Measurements from ENCODE around the gene TSKS.

- TF ChIP-seq CTCF (IDR thresholded peaks at IDR 0.05): no peak
- TF ChIP-seq POLR2A (IDR thresholded peaks at IDR 0.05): no peak
These were observed 48.2 kb upstream of the TSKS start for GRCh38 chr19:49811328-49811727.

Measured in thyroid gland (tissue), 4 donors.